Inferior parietal cortex (tissue), 1 donor: Measurements from ENCODE around the gene MAPK10.
A peak's percentile ranks its signal among the peaks of the same experiment; 100 is the strongest.

ENCODE experiments used
- DNase-seq: peaks from one replicate; pipeline ENCODE4 v3.0.0-alpha.2; 2016; ENCODE audit errors: extremely low spot score

The MAPK10 gene

DNA sequence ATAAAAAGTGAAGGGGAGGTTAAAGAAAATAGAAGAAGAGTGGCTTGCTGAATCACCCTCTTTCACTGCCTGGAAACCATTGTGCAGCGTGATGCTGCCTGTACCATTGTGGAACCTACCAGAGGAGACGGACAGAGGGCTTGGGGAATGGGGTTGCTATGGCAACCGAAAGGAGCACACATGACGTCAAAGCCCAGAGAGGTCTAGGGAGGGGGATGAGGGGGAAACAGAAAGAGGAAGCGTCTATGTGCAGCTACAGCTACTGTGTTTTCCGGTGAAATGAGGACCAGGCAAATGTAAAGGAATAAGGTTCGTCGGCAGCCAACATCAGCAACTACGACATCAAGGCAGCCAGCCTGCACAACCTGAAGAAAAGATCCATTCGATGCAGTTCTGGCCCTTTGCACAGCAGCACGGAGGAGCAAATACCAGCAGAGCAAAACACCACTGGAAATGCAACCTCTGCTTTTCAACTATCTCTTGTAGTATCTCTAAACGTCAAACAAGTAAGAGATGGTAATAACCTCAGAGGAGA is at the start of gene MAPK10:
Gene MAPK10, minus strand, starts transcription at position 110 of the 535 bp plus-strand sequence.
- DNase-seq = peak; percentile 95

DNA sequence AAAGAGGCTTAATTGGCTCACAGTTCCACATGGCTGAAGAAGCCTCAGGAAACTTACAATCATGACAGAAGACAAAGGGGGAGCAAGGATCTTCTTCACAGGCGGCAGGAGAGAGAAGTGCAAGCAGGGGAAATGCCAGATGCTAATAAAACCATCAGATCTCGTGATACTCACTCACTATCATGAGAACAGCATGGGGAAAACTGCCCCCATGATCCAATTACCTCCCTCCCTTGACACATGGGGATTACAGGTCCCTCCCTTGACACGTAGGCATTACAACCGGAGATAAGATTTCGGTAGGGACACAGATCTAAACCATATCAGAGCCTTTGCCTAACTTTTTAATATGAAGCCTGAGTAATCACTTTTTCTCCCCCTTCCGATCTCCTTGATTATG is 43.7 kb upstream of the MAPK10 start:
- no peak for DNase-seq

DNA sequence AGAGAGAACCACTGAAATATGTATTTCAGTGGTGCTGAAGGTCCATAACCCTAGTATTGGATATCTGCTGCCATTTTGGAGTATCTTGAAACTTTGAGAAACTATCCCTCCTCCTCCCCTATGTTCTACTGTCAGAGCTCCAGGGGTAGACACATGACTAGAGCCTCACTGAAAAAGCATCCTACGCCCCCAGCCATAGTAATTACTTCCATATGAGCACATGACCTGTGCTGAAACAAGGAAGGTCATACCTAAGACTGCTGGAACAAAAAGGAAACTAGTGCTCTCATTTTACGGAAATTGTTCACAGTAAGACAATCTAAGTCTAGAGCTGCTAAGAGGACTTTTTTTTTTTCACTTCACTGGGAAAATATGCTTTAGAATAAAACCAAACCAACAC is 42.0 kb upstream of the MAPK10 start:
- no peak for DNase-seq

DNA sequence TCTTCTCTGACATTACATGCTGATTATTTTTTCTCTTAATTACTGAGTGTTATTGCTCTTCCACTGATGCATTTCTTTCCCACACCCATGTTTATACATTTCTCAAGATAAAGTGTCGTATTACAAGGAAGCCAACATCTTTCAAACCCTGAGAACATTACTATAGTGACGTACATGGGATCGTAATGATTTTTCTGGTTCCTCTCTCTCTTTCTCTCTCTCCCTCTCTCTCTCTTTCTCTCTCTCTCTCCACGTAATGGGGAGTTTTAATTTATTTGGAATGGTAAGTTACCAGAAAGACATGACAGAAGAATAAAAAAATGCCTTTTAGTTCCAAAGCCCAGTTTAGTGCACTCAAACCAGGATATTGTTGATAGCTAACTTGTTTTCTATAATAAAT is 40.4 kb upstream of the MAPK10 start:
- no peak for DNase-seq

DNA sequence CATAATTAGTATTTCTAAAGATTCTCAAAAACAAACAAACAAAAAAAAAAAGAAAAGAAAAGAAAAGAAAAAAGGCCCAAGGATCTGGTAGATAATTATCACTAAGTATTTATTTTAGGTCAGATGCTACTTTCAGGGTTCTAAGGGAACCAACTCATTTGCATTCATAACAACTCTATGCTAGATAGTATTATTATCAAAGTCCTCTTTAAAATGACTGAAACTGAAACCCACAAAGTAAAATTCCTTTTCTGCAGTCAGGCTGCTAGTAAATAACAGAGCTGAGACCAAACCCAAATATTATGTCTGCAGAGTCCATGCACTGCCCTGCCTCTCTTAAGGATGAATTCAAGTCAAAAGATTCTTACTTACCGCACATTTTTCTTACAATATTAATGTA is 38.3 kb upstream of the MAPK10 start:
- no peak for DNase-seq

- DNase-seq = no peak
These were observed 33.9 kb upstream of the MAPK10 start for GRCh38 chr4:86393749-86394148.

DNA sequence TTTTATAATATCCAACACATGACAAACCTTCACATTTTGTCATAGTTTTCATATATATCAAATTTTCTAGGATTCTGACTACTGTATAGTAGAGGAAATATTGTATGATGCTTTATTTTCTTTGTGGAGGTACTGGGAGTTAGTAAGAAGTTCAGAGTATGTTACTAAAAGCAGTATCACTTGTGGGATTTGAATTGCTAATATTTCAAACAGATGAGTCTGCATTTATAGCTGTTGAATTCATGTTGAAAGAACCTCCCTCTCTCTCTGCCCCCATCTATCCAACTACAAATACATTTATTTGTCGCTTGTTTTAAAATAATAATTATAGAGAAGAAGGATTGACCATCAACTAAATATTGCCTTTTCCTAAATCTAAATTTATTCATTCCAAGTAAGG is 29.8 kb upstream of the MAPK10 start:
- DNase-seq = no peak

DNA sequence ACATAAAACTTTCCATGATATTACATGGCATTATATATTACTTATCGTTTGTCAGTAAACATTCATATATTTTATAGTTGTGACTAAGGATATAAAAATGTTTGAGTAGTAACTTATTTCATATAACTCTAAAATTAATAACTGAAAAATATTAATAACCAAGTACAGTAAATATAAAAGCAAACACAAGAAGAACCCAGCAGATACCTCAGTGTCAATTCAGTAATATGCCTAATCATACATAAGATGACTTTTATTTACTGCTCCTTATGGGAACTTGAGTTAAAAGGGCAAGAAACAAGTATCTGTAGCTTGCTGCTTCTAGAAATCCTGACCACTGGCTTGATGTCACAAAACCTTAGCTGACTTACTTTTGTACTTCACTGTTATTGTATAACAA is 28.4 kb upstream of the MAPK10 start:
- no peak for DNase-seq

GRCh38 chr4:86386817-86387415 is 27.1 kb upstream of the MAPK10 start:
- peak; percentile 56 for DNase-seq

GRCh38 chr4:86386201-86386600 is 26.3 kb upstream of the MAPK10 start:
- no peak for DNase-seq

DNA sequence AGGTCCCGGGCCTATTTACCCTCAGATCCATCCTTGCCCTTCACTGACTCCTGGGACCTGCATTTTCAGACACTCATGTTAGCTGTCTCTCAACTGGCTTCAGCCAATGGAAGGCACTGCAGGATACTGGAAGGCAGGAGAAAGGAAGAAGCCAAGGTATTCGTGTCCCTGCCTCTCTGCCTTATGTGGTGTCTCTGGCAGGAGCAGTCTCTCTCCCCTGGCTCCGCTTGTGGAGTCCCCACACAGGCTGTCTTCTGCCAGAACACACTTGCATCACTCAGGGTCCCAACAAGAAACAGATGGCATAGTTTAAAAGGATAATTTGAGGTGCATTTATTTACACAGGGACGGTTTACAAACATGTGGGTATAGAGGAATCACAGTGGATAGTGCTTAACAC is 21.6 kb upstream of the MAPK10 start:
- DNase-seq = no peak

GRCh38 chr4:86380181-86380724 is 20.4 kb upstream of the MAPK10 start:
- no peak for DNase-seq

- no peak for DNase-seq
These were observed 17.0 kb upstream of the MAPK10 start for GRCh38 chr4:86376850-86377249.

DNA sequence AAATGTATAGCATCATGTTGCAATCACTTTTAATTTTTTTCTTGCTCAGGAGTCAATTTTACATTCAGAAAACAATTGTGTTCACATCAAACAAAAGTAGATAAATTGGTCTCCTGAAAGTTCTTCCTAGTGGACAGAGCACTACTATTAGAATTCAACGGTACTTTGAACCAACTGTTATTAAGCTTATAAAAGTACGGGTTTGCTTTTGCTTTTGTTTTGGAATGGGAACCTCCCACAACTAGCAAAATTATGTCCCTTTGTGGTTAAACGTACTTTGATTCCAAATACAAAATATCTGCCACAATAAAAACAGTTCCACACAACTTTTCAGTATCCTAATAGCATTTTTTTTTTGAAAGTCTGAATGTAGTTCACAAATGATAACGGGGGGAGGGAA is 8.6 kb upstream of the MAPK10 start:
- DNase-seq = no peak

- no peak for DNase-seq
These were observed 7.7 kb upstream of the MAPK10 start for GRCh38 chr4:86367577-86367976.

DNA sequence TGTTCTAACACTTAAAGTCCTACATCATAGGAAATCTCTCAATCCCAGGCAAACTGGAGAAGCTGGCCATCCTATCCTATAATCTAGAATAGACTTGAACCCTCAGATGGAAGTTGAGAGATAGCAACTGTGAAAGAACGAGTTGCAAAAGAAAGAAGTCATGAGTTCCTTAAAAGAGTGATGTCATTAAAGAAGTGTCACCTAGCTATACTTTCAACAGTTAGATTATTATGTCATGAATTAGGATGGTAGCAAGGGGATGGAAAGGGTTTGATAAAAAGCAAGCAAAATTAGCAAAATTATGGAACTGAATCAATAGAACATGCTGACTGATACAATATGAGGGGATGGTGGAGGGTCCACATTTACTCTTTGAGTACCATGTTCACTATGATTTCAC is 7.1 kb upstream of the MAPK10 start:
- DNase-seq = no peak

DNA sequence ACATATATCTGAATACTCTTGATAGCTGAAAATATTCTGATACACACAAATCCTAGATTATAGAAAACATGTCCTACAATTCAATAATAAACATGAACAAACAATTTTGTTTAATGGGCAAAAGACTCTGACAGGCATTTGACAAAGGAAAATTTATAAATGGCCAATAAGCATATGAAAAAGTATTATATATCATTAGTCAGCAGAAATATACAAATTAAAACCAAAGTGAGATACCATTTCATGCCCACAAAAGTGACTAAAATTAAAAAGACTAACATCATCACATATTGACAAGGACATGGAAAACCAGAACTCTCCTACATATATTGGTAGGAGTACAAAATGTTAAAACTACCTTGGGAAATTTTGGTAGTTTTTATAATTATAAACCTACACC is 2.7 kb upstream of the MAPK10 start:
- no peak for DNase-seq

GRCh38 chr4:86358257-86358656 is 1.6 kb downstream of the MAPK10 start:
- no peak for DNase-seq

GRCh38 chr4:86357608-86358007 is 2.2 kb downstream of the MAPK10 start:
- DNase-seq = peak; percentile 56

DNA sequence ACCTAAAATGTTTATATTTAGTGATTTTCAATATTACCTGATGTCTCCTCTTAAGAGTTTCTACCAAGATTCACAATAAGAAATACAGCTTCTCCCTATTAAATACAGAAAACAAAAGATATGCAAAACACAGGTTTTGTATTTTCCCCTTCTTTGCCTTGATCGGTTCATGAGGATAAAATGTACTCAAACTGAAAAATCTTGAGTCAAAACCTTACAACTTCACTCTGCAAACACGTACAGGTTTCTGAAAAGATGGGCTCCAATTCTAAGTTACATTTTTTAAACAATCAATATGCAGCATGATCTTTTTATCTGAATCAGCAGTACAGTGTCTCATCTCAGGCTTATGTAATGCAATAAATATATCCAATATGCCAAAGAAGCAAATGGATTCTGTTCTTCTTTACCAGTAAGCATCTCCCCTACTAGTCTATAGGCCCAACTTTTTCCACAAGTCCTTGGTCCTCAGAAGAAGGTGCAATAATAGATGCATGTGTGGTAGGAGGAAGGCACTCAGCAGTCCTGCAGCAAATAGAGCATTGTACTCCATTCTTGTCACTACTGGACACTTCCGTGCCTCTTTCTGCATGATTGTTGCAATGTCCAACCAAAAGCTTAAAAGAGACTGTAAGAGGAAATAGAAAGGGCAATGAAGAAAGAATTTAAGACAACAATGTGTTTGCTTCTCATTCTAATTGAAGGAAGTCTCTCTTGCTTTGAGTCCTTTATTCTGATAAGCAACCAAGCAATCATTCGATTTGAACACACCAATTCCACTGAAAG is 3.2 kb downstream of the MAPK10 start:
- peak; percentile 70 for DNase-seq

DNA sequence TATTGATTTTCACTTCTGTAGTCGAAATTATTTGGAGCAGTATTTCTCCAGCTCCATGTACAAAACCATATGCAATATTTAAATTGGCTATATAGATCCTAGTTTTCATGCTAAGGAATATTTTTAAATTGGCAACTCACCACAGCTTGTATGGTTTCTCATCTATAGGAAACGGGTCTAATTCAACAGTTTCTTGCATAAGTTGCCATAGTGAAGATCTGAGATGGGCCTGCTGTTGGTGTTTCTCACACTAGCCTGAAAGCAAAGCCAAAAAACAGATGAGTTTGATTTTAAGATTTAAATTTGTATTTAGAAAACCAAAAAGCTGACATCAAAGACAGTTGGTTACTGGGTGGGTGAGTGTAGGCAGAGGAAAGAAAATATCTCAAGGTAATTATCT is 5.5 kb downstream of the MAPK10 start:
- no peak for DNase-seq

- DNase-seq = no peak
These were observed 13.5 kb downstream of the MAPK10 start for GRCh38 chr4:86346320-86346719.

DNA sequence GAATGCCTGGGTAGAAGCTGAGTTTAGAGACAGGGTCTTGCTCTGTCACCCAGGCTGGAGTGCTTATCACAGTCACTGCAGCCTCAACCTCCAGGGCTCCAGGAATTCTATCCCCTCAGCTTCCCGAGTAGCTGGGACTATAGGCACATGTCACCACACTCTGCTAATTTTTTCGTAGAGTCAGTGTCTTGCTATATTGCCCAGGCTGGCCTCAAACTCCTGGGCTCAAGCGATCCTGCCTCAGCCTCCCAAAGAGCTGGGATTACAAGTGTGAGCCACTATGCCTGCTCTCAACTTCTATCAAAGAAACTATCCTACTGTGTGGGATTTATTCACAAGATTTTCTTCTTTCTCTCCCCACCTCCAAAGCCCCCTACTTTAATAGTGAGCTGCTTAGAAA is 15.7 kb downstream of the MAPK10 start:
- no peak for DNase-seq
